Kidney (tissue), 14 donors: ENCODE results near the gene MCOLN2. TPM values are rescaled to one million over a fixed set of nuclear protein-coding genes. Genes with fewer than 3 reads are reported as not detected.

ENCODE experiments used
- DNase-seq, 5 donors: peaks; one replicate each; pipeline ENCODE4 v3.0.0-alpha.2; 2013 to 2020
- FAIRE-seq: peaks from 2 replicates; lab custom pipeline; 2012; peaks lifted over from hg19 to GRCh38; lab: Jason Lieb, UNC
- H3K27ac ChIP-seq, 2 donors: one replicate each; pipeline ENCODE4 v1.7.0; 2013; ENCODE audit warnings: low read depth in 2 of 2, low read length in 2 of 2, inconsistent platforms in 1 of 2
- H3K27me3 ChIP-seq: one replicate; pipeline ENCODE4 v1.7.1; 2013; ENCODE audit warnings: low read length, inconsistent platforms; ENCODE audit not compliant: control insufficient read depth, insufficient read depth
- H3K36me3 ChIP-seq, 3 donors: one replicate each; pipeline versions ENCODE4 v1.7.0 to v1.7.1; 2013; ENCODE audit warnings: low read length in 3 of 3, control low read depth in 1 of 3, inconsistent platforms in 1 of 3; ENCODE audit not compliant: insufficient read depth in 3 of 3, control insufficient read depth in 2 of 3
- H3K4me1 ChIP-seq, 3 donors: one replicate each; pipeline versions ENCODE4 v1.7.0 to v1.7.1; 2013; ENCODE audit warnings: low read length in 3 of 3, inconsistent platforms in 1 of 3, low read depth in 1 of 3; ENCODE audit not compliant: control insufficient read depth in 2 of 3, insufficient read depth in 2 of 3
- H3K4me3 ChIP-seq, 3 donors: one replicate each; pipeline versions ENCODE4 v1.7.0 to v1.8.1; 2013; ENCODE audit warnings: low read length in 3 of 3, control low read depth in 1 of 3, inconsistent platforms in 1 of 3
- H3K9ac ChIP-seq, 3 donors: one replicate each; pipeline versions ENCODE4 v1.7.0 to v1.7.1; 2013; ENCODE audit warnings: low read length in 3 of 3, control low read depth in 1 of 3, inconsistent platforms in 1 of 3
- H3K9me3 ChIP-seq, 3 donors: one replicate each; pipeline versions ENCODE4 v1.7.0 to v1.7.1; 2013; ENCODE audit warnings: low read length in 3 of 3, control low read depth in 1 of 3, inconsistent platforms in 1 of 3; ENCODE audit not compliant: control insufficient read depth in 2 of 3, insufficient read depth in 1 of 3
- CTCF ChIP-seq: IDR thresholded peaks from 3 replicates; pipeline ENCODE4 v1.5.1; 2012; ENCODE audit warnings: mild to moderate bottlenecking, moderate library complexity, borderline replicate concordance; ENCODE audit not compliant: insufficient read depth; ENCODE audit errors: extremely low read depth
- intact Hi-C: fragments of 100-400 bp; cut with DNase I; formaldehyde crosslinking; loops from one replicate; pipeline ENCODE4 v1.11.1; 2022
- polyA plus RNA-seq: library from polyadenylated mRNA; stranded (reverse); fragments of 350-450 nt; fragmentation: Illumina TruSeq; extraction: RNeasy Lipid Tissue Mini Kit (QIAGEN cat#74804); gene quantifications from one replicate; pipeline ENCODE4 v1.2.3, GENCODE V29; 2014; ENCODE audit warnings: low read depth, low replicate concordance; ENCODE audit not compliant: insufficient read depth
- total RNA-seq: library from RNA; stranded (reverse); fragmentation: NEBNext Ultra II Directional; extraction: Animal tissue kit (Norgen Biotek cat#: 25700); gene quantifications from one replicate; pipeline ENCODE4 v1.2.1, GENCODE V29; 2021
- donor health status: control.
- donor health status: control.
- donor health status: control.
- donor health status: control.
- donor health status: control.
- donor health status: DM: yes; HTN: yes; CAD: no.
- donor health status: Normal renal cell carcinoma (clear cell type).

MCOLN2 gene
- total and polyA plus RNA-seq, 2 donors from 2014 or later: 0.56 to 3.1 TPM

- no peak for TF ChIP-seq CTCF
- H3K36me3 ChIP-seq: no peaks in the 10 kb centered on the region
- no peak overlapping the region for H3K27ac ChIP-seq
- H3K9me3 ChIP-seq: no peaks in the 10 kb centered on the region
- FAIRE-seq (no peak), DNase-seq (no peak)
- H3K4me3 ChIP-seq: no peak overlapping the region
- H3K27me3 ChIP-seq: no peaks in the 10 kb centered on the region
- no peak overlapping the region for H3K9ac ChIP-seq
- H3K4me1 ChIP-seq: no peaks in the 10 kb centered on the region
- intact Hi-C loops: no loop called here
These were observed 96.9 kb downstream of the MCOLN2 start for GRCh38 chr1:84899969-84900368.

GRCh38 chr1:84896279-84896678, 100.6 kb downstream of the MCOLN2 start:
- Histone ChIP-seq H3K9ac (no peak overlapping the region), H3K4me3 (no peak overlapping the region), H3K27me3 (peaks cover 6% of the 10 kb centered on the region), H3K27ac (no peak overlapping the region), H3K36me3 (no peaks in the 10 kb centered on the region), H3K9me3 (no peaks in the 10 kb centered on the region), H3K4me1 (no peaks in the 10 kb centered on the region)
- intact Hi-C loops: no loop called here
- DNase-seq: no peak
- no peak for TF ChIP-seq CTCF
- no peak for FAIRE-seq

- H3K27ac ChIP-seq: no peak within 1 kb of the TSS
- FAIRE-seq: no peak
- intact Hi-C loops: no loop called here
- peaks cover 6% of the 10 kb centered on the region for H3K27me3 ChIP-seq
- no peaks in the 10 kb centered on the region for H3K4me1 ChIP-seq
- H3K4me3 ChIP-seq: peak within 1 kb of the TSS in 1 of 3 donors; percentile 37
- H3K9ac ChIP-seq: no peak within 1 kb of the TSS
- TF ChIP-seq CTCF: no peak
- peak; percentile 60 to 69 (median 63) for DNase-seq
- H3K36me3 ChIP-seq: no peaks in the 10 kb centered on the region
- no peaks in the 10 kb centered on the region for H3K9me3 ChIP-seq
These were observed 104.0 kb downstream of the MCOLN2 start, which contains the start of gene LPAR3 for GRCh38 chr1:84892705-84893618. Gene LPAR3, minus strand, starts transcription at chr1:84893206. Its CDS starts 27,086 bp downstream, at chr1:84866120.
